GM18526 (cell line): ENCODE results near the gene KHDC4.

ENCODE experiments used
- POLR2A ChIP-seq: IDR thresholded peaks from 3 replicates; pipeline ENCODE4 v1.6.1; 2011; ENCODE audit not compliant: insufficient read length; ENCODE audit errors: extremely low read depth

The KHDC4 gene

DNA sequence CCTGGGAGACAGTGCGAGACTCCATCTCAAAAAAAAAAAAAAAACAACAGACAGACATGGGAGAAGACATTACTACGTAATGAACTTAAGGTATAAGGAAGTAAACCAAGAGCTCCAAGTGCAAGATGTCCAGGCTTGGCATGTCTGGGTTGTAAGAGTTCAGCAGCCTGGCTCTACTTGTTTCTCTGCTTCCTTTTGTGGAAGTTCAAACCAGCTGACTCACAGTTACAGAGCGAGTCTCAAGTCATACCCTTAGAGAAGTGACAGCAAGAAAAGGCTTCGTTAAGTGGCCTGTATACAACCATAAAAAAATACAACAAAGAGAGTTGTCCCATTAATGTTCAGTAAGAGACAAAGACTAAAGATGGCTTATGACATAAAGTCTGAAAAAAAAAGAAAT, 24.3 kb downstream of the KHDC4 start:
- TF ChIP-seq POLR2A = no peak

DNA sequence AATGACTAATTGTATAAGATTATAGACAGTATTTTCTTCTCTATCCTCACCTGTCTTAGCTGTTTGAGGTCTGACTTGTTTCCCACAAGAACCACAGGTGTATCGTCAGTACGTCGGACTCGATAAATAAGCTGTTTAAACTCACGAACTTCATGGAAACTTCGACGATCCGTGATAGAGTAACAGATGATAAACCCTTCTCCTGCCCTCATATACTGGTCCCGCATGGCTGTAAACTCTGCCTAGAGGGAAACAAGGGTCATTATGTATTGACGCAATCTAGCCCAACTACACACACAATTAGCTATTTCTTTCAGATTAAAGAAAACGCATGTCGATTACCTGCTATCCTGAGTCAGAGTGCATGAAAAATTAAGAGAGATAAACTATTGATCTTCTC, 30.0 kb downstream of the KHDC4 start:
- no peak for TF ChIP-seq POLR2A

DNA sequence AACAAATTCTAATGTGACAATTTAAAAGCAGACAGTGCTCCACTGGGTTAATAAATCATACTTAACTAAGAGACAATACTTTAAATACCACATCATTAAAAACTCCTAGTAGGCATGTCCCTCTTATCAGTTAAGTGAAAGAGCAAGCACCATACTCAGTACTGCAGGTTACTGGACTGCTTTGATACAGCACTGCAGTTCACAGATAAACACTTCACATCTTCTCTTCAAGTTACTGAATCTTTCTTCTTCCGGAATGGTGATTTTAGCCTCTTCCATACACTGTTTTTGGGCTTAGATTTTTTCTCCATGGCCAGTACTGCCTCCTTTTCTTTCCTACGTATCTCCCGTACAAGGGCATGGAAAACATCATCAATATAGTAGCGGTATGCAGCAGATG, 34.1 kb downstream of the KHDC4 start:
- no peak for TF ChIP-seq POLR2A

DNA sequence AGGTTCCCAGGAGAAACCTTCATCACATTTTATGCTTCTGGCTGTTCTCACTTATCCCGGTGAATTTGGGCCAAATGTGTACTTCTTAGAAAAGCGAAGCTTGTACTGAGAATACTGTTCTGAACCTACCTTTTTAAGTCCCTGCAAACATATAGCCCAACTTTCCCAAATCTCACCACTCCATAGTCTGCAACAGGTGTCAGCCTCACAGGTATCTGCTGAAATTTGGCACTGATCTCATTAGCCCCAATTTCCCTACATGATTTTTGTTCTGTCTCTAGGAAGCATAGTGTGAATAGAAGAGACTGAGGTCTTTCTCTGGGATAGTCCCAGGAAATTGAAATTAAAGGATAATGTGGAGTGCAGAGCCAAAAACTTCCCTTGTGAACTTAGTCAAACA, 34.5 kb downstream of the KHDC4 start:
- TF ChIP-seq POLR2A = no peak

DNA sequence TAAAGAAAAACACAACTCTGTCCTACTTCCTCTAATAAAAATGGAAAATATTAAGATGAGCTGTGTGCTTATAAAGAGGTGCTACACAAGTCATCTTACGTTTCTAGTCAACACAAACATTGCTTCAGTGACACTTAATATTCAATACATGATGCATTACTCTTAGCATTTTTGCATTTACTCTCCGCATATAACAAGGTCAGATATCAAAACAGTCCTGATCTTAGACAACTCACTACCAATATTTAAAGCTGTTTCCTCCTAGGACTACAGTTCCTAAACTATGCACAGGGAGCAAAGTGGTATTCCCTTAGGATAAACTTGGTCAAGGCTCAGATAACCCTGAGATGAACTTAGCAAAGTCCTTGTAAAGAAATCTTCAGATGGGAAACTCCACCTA, 35.3 kb downstream of the KHDC4 start:
- TF ChIP-seq POLR2A = no peak

DNA sequence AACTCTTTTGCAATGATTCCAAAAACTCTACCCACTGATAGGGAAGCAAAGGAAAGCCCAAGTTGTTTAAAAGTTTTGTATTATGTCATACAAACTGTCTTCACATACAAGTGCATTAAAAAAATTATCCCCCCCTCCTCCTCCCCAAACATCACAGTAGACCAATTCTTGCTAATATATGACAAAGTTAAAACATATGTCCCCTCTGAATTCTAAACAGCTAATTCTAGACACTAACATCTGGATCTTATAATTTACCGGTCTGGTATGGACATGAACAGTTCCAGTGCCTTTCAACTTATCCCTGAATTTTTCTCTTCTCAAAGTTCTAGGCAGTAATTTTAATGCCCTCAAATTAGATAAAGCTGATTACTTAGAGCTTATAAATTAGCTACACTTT, 36.5 kb downstream of the KHDC4 start:
- no peak for TF ChIP-seq POLR2A

DNA sequence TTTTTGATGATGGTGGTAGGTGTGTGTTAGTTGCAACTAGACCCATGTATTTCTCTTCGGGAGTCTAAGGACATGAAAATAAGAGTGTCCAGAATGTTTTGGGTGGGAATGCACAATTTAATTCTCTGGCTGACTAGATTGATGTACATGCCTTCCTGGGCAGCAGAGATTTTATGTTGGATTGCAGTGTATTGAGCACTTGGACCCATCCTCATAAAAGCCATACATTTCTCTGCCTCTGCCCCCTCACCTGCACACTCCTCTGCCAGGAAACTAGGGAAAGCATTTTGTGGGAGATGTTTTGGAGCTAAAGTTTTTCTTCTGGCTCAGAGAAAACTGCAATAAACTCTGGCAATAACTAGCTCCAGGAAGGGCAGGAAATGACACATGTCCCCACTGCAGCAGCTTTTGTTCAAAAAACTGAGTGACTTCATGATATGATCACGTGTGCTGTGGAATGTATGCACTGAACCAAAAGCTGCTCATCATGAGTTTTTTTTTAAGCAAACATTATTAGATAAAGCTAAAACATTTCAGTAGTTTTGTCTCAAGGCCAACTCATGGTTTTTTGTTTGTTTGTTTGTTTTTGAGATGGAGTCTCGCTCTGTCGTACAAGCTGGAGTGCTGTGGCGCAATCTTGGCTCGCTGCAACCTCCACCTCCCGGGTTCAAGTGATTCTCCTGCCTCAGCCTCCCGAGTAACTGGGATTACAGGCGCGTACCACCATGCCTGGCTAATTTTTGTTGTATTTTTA, 40.6 kb downstream of the KHDC4 start:
- no peak for TF ChIP-seq POLR2A

DNA sequence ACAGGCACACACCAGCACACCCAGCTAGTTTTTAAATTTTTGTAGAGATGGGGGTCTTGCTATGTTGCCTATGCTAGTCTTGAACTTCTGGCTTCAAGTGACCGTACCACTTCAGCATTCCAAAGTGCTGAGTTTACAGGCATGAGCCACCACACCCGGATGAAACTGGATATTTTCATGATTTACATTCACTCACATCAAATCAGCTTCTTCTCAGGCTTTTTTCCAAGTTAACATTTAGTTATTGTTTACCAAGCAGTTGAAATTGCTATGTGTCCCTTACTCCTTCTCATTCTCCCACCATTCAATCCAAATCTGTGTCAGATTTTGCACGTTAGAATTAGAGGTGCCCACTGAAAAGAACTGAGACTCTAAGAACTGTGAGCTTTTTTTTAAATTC, 41.4 kb downstream of the KHDC4 start:
- no peak for TF ChIP-seq POLR2A

DNA sequence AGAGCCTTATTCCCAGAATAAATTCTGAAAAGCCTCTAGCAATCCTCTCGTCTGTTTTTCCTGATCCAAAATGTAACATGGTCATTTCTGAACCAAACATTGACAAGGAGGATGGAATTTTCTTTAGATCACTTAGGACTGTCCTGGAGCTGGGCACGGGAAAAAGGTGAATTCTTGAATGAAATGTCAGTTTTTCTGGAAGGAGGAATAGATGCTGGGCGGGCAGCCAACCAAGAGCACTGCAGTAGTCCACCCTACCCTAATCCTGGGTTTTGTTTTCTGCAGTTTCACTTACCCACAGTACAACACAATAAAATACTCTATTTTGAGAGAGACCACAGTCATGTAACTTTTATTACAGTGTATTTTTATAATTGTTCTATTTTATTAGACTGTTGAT, 44.0 kb downstream of the KHDC4 start:
- TF ChIP-seq POLR2A = no peak

DNA sequence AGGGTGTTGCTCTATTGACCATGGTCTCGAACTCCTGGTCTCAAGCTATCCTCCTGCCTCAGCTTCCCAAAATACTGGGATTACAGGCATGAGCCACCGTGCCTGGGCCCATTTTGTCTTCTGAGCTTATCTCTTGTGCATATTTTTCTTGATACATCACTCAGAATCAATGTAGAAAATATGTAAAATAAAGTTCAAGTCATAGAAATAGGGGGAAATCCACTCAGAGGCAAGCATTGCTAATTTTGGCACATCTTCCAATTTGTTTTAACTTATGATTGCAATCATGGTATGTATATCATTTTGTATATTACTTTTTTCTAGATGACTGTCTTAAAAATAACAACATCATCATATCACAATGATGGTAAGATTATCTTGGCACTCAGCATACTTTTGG, 44.6 kb downstream of the KHDC4 start:
- no peak for TF ChIP-seq POLR2A

DNA sequence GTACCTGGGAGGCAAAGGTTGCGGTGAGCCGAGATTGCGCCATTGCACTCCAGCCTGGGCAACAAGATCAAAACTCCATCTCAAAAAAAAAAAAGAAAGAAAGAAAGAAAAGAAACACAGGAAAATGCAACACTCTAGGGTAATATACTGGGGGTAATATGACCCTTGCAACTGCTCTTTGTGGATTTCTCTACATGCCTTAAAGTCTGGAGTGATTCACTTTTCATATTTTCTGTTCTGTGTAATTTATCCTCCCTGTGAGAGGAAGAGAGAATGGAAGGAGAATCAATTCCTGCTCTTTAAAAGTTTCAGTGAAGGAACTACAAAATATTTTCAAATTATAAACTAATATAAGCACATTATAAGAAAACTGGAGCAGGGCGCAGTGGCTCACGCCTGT, 45.7 kb downstream of the KHDC4 start:
- no peak for TF ChIP-seq POLR2A

DNA sequence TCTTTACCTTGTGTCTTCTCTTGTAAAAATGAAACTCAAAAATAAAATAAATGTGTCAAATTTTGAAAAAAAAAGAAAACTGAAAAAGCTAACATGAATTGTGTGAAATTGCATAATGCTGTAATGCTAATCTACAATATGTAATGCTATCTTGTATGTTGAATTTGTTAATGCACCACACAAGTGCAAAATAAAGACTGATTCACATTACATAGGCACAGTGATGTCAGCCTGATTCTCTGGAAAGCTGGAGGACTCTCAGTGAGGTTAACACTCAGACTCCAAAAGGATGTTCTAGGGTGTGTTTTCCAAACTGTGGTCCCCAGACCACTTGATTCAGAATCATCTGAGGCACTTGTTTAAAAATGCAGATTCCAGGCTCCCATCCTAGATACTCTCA, 49.2 kb downstream of the KHDC4 start:
- no peak for TF ChIP-seq POLR2A

DNA sequence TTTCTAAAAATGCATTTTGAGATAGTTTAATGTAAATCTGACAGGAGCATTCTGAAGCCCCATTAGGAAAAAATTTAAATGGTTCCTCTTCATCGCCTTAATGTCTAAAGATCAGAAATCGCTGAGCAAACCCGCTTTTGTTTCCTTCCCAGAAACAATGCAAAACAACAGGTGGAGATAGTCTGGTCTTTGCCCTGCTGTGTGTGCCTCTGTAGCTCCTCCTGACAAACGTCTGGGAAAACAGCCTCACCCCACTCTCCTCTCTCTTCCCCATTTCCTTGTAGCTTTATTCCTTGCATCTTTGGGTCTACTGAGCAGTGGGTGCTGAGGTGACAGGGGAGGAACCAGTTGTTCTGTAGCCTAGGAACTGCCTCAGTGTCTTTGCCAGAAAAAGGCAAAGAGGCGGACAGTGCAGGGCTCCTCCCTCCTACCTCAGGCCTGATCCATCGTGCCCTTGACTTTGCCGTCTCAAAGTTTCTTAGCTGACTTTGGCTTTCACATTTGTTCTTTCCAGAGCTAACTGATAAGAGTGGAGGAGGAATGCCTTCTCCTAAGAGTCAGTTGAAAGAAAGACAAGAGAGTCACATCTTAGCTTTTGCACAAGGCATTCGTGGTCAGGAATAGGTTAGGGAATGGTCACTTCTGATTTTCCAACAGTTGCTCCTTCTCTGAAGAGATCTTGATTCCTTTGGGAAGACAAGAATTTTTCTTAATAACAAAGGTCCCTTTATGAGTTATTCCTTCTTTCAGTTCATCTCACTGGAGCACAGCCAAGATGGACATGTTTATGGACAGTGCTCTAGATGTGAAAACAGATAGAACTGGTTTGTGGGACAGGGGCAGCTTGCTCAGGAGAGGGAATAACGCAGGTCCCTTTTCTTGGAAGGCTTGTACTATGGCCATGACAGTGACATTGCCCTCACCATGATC, 49.9 kb downstream of the KHDC4 start:
- TF ChIP-seq POLR2A = no peak

DNA sequence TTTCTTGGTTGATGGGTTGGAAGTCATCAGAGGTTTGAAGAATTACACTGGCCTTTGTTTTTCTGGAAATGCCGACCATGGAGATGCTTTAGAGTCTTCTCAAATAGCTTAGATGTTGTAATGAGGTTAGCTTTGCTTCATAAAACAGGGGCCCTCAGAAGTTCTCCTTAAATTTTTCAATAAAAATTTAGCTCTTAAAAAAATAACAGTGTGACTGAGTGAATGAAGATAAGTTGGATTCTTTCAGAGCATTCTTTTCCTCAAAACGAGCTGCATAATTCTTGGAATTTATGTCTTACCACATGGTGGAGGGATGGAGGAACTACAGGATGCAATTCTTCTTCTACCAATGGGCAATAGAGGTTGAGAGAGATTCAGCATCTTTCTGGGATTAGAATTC, 51.4 kb downstream of the KHDC4 start:
- no peak for TF ChIP-seq POLR2A

DNA sequence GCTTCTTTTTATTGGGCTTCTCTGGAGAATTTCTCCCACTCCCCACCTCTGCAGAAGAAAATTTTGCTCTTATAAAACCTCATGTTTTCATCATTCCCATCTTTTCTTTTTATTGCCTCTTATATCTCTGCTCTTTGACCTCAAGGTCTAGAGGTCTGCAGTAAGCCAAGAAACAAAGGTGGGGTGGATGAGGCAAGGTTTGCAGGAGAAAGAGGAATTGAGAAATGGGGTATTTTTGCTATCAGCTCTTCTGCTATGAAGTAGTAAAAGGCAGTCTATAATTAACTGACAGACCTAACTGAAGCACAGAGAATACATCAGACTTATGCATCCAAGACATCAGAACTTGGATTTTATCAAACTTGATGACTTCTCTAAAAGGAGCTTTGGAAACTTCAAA, 52.0 kb downstream of the KHDC4 start:
- no peak for TF ChIP-seq POLR2A

DNA sequence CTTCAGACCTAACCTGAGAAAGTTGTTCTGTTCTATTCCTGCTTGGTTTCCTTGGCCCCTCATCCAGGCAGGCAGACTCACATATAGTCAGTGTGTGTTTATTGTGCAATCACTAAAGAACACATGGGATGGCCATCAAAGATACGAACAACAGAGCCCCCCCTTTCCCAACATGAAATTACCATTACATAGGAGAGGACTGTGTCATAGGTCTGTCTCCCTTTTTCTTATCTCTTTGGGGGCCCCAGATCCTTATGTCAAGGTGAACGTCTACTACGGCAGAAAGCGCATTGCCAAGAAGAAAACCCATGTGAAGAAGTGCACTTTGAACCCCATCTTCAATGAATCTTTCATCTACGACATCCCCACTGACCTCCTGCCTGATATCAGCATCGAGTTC, 53.3 kb downstream of the KHDC4 start:
- TF ChIP-seq POLR2A = no peak
